ENCODE data around the gene TRIM73. TPM values are rescaled to one million over a fixed set of nuclear protein-coding genes. Genes with fewer than 3 reads are reported as not detected.
"Not testable (repeated sequence)": the region's sequence is repeated elsewhere in the genome, so short reads cannot be mapped to it uniquely, and the experiment has no call there.

The TRIM73 gene
- total RNA-seq (ENCODE audit: insufficient read depth, low replicate concordance) = 1.9 TPM

DNA sequence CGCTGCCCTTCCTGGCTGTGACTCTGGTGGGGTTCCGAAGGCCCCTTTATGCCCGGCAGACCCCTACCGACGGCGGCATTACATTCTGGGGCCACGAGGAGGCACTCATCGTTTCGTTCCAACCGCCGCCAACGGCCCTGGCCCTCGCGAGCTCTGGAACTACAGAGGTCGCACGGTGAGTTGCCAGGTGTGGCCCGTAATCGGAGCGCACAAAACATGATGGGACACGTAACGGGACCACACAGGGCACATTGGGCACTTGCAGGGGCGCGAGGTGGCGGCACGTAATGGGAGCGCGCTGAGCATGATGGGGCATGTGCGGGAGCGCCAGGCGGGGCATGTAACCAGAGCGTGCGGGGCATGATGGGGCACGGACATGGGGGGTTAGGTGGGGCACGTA is at the start of gene TRIM73:
Gene TRIM73, plus strand, starts transcription at position 301 of the 400 bp plus-strand sequence. CDS start 3,305 bp downstream, outside the sequence.
- not testable (repeated sequence) for DNase-seq (ENCODE audit: low spot score)

DNA sequence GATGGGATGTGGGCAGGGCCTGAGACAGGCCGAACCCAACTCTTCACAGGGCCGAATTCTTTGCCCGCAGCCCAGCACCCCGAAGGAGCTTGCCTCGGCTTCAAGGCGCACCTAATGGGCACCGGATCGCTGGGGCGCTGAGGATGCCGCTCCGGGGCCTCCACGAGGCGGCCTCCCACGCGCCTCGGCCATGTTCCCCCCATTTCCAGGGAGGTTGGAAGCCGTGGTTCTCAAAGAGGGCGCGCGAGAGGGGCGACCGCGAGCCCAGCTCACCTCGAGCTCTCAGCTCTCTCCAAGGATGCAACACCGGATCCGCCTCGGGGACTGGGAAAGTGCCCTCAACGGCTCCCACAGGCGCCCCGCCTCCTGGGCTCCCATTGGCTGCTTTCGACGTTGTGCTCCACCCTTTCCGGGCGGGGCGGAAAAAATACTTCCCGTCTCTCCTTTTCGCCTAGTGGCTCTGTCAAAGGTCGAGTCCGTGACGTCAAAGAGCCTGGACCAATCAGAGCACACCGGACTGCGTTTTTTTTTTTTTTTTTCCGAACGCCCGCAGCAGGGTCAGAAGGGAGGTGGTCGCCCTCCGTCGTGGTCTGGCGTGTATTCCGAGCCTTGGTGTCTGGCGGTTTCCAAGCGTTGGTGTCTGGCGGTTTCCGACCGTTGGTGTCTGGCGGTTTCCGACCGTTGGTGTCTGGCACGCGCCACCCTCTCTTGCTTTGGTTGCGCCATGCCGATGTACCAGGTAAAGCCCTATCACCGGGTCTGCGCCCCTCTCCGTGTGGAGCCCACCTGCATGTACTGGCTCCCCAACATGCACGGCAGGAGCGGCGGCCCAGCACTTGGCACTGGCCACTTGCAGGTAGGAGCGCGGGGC is 36.5 kb upstream of the TRIM73 start:
- not testable (repeated sequence) for DNase-seq (ENCODE audit: low spot score)

DNA sequence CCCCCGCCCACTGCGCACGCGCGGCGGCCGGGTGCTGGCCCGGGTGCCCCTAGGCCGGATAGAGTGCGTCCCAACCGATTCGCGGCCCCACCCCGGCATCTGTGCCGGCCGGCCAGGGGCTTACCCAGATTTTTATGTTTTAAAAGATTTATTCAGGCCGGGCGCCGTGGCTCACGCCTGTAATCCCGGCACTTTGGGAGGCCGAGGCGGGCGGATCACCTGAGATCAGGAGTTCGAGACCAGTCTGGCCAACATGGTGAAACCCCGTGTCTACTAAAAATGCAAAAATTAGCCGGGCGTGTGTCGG is 35.9 kb upstream of the TRIM73 start:
- not testable (repeated sequence) for DNase-seq (ENCODE audit: low spot score)

DNA sequence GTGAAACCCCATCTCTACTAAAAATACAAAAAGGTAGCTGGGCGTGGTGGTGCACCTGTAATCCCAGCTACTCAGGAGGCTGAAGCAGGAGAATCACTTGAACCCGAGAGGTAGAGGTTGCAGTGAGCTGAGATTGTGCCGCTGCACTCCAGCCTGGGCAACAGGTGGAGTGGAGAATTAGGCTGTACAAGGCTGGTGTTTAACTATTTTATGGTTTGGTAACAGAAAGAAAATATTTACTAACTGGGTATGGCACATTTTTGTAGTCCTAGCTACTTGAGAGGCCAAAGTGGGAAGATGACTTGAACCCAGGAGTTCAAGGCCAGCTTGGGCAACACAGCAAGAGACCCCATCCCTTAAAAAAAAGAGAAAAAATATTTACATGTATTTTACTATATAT is 31.4 kb upstream of the TRIM73 start:
- not testable (repeated sequence) for DNase-seq (ENCODE audit: low spot score)

DNA sequence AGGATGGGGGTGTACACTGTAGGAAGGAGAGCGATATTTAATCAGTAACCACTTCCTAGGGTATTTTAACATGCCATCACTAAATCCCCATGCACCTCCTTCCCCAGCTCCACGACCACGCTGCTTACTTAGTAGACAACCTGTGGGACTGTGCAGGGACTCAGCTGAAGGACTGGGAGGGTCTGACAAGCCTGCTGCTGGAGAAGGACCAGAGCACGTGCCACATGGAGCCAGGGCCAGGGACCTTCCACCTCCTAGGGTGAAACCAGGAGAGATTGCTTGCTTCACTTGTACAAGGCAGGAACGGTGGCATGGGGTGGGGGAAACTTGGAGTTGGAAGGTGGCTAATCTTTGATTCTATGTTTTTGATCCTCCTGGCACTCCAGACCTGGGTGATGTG is 28.8 kb upstream of the TRIM73 start:
- DNase-seq (ENCODE audit: low spot score) = not testable (repeated sequence)

DNA sequence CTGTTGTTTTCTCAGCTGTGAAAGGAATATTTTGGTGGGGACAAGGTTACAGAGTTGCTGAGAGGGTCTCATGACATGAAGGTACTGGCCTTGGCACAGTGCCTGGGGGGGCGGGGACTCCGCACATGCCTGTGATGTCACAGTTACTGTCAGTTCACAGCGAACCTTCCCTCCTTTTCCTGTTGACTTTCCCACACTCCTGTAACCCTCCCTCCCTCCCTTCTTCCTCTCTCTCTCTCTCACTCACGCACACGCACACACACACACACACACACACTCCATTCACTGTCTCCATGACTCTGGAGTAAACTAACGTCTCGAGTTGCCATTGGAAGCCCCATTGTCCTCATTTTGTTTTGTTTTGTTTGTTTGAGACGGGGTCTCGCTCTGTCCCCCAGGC is 28.1 kb upstream of the TRIM73 start:
- DNase-seq (ENCODE audit: low spot score) = not testable (repeated sequence)

DNA sequence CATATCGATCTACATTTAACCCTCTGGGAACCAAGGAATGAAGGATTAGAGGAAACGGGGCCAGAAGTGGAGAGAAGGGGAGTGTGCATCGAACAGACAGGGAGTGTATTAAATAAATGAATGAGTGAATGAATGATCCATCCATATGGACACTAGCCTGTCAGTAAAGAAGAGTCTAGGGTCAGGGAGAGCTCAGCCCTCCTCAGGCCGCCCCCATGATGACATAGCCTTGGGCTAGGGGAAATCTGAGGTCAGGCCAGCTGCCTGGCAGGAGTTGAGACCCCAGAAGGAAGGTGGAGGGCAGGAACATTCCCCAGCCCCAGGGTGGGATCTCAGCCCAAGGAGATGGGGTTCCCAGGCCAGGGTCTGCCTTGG is 21.3 kb upstream of the TRIM73 start:
- not testable (repeated sequence) for DNase-seq (ENCODE audit: low spot score)

DNA sequence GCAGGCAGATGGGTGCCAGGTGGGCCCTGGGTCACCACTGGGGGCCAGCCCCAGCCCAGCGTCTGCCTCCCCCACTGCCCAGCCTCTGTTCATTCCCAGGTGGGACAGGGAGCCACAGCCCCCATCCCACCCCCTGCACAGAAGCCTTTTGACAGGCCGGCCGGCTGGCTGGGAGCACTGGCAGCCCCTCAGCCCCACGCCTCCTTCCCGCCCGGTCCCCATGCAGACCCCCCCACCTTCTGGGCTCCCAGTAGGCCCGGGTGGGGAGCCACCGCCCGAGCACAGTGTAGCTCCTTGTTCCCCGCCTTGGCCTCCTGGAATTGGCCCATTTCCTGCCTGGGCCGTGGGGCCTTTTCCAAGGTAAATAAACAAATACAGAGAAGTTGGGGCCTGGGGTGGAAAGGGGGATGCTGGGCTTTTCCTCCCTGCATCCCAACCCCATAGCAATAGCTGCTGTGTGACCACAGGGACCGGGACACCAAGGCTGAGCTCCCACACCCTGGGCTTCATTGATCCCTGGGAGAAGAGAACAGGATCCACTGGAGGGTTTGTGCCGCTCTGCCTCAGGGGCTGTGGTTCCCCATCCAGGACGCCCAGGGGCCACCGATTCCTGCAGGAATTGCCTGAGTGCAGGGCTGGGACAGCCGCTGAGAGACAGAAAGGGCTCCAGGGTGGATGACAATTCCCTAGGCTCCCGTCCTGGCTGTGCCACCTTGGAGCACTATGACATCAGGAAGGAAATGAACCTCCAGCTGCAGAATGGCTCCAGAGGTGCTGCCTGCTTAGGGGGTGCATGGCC is 20.7 kb upstream of the TRIM73 start:
- DNase-seq (ENCODE audit: low spot score) = not testable (repeated sequence)

DNA sequence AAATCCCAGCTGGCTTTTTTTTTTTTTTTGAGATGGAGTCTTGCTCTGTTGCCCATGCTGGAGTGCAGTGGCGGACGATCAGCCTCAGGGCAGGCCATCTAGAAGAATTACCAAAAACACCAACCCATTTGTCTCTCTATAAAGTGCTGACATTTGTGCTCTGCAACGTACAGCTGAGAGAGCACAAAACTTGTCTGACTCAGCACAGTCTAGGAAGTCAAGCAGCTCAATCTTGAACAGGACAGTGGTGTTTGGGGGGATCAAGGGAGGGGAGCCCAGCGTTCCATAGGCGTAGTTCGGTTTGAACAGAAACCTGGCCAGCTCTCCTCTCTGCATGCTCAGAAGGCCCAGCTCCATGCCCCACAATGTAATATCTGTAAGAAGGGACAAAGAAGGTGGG is 2.2 kb upstream of the TRIM73 start:
- not testable (repeated sequence) for DNase-seq (ENCODE audit: low spot score)

DNA sequence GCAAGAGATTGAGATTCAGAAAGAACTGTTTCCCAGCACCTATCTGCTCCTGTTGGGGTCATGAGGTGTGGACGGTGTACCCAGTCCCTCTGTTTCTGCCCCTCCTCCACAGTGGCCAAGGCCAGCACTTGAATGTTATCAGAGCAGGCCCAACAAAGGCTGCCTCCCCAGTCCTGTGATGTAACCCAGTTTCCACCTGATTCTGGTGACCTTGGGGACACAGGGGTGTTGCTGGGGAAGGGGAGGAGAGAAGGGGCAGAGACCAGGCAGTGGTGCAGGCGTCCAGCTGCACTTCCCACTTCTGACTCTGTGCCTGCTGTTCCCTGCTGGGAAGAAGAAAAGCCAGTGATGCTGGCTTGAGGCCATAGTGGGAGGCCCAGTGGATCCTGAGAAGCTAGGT is 2.4 kb downstream of the TRIM73 start:
- not testable (repeated sequence) for DNase-seq (ENCODE audit: low spot score)

DNA sequence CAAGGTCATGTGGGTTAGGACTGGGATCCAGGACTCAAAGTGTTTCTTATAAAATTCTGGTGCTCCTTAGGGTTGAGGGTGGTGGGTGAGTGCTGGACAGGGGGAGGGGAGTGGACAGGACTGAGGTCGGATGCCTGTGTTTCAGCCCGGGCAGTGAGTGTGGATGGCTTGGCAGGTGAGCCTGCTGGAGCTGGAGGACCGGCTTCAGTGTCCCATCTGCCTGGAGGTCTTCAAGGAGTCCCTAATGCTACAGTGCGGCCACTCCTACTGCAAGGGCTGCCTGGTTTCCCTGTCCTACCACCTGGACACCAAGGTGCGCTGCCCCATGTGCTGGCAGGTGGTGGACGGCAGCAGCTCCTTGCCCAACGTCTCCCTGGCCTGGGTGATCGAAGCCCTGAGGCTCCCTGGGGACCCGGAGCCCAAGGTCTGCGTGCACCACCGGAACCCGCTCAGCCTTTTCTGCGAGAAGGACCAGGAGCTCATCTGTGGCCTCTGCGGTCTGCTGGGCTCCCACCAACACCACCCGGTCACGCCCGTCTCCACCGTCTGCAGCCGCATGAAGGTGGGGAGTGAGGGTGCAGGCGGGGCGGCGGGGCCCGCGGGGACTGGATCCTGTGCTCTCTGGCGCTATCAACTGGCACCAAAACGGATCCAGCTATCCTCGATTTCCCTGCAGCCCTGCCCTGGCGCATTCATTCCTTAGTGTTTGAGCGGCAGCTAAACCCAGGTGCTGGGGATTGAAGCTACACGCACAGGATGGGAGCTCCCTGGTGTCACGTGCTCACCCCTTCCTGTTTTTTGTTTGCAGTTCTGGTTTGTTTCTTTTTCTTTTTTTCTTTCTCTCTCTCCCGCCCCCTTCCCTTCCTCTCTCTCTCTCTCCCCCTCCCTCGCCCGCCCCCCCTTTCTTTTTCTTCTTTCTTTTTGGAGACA is 3.6 kb downstream of the TRIM73 start:
- not testable (repeated sequence) for DNase-seq (ENCODE audit: low spot score)

DNA sequence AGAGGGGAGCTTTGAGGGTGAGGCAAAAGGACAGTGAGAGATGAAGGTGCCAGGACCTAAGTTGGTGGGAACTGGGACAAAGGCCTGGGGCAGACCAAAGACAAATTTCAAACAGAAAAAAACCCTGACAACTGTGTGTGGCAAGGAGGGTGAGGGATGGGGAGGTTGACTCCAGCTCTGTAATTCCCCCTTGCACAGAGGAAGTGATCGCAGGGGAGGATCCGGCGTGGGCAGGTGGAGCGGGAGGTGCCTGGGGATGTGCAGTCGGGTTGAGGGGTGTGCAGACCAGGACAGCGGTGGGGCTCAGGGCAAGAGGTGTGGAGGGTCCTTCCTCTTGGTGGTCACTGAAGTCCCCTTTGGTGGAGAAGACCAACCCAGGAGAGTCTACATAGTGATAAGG is 5.1 kb downstream of the TRIM73 start:
- not testable (repeated sequence) for DNase-seq (ENCODE audit: low spot score)

DNA sequence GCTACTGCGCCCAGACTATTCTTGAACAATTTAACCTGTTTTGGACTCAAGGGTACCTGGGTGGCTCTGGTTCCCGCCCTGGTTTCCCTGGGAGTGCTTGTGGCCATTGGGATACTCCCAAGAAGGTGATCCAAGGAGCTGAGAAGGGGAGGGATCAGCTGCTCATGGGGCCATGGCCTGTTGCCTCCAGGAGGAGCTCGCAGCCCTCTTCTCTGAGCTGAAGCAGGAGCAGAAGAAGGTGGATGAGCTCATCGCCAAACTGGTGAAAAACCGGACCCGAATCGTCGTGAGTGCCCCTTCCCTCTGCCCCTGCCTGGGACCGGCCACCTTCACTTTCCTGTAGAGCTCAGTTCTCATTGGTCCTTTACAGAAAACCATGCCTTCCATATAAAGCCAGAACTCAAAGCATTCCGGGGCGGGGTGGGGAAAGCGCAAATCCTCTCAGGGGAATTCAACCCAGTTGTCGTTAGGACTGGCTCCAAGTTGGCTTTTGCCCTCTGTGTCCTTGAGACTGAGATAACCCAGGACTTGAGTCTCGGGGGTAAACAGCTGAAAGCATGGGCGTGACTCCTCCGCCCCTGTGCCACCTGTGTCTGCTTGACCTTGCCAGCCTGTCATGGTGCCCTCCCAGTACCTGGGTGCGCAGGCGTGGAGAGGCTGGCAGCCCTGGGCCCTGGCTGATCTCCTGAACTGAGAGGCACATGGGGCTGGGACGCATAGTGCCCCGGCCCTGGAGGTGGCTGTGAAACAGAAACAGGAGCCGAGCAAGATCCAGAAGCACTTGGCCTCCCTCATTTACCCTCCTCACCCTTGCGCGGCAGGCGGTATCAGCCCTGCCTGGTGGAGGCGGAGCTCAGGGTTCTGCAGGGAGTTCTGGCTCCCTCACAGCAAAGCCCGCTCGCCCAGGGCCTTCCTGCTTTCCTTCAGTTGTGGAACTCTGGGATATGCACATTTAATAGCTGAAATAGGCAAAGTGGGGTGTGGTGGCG is 8.3 kb downstream of the TRIM73 start:
- not testable (repeated sequence) for DNase-seq (ENCODE audit: low spot score)

DNA sequence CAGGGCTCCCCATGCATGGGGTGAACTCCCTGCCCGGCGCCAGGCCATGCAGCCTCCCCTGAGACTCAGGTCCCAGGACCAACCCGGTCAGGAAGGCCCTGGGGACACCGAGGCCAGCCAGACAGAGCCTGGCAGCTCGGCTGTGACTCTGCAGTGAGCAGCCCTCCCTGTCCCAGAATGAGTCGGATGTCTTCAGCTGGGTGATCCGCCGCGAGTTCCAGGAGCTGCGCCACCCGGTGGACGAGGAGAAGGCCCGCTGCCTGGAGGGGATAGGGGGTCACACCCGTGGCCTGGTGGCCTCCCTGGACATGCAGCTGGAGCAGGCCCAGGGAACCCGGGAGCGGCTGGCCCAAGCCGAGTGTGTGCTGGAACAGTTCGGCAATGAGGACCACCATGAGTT is 9.2 kb downstream of the TRIM73 start:
- DNase-seq (ENCODE audit: low spot score) = not testable (repeated sequence)

DNA sequence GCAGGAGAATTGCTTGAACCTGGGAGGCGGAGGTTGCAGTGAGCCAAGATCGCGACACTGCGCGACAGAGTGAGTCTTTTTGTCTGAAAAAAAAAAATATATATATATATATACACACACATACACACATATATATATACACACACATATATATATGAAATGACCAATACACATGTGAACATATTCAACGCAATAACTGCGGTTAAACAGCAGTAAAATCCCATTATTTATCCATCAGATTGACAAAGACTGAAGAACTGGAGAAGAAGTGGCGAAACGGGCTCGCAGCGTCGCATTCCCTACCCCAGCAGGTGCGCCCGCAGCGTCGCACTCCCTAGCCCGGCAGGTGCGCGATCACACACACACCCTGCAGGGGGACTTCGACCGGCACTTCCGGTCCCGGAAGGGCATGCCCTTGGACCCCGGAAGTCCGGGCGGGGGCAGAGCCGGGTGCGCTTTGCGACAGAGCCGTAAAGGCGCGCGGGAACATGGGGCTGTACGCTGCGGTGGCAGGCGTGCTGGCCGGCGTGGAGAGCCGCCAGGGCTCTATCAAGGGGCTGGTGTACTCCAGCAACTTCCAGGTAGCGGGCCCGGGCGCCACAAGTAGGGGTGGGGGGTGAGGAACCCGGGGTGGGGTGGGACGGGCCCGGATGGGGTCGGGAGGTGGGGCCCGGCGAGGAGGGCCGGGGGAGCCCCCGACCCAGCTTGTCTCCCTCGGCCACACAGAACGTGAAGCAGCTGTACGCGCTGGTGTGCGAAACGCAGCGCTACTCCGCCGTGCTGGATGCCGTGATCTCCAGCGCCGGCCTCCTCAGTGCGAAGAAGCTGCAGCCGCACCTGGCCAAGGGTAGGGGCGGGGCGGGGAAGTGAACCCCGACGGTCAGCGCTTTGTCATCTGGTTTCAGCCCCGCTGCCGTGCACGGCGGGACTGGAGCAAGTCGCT is 14.7 kb downstream of the TRIM73 start:
- not testable (repeated sequence) for DNase-seq (ENCODE audit: low spot score)

DNA sequence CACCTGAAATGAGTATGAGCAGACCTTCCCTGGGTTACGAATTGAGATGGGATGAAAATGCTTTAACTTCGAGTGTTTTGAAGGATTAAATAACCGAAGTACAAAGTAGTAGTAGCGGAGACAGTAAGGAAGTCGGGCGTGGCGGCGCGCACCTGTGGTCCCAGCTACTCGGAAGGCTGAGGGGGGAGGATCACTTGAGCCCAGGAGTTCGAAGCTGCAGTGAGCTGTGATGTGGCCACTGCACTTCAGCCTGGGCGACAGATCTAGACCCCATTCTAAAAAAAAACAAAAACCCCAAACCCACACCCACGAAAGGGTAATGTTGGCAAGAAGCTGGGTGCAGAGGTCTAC is 15.4 kb downstream of the TRIM73 start:
- not testable (repeated sequence) for DNase-seq (ENCODE audit: low spot score)

DNA sequence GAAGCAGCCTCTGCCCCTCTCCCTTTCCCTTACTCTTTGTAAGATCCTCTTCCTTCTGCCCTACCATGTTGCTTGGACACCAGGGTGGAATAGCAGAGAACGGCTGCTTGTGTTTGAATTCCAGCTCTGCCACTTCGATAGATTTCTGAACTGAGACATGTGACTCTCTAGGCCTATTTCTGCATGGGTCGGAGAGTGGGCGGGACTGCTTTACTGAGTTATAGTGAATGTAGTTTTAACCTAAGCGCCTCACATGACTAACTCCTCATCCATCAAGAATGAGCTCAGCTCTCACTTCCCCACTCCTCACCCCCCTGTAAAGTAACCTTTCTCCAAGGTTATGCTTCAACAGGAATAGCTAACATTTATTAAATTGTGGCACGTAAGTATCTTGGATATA is 18.8 kb downstream of the TRIM73 start:
- not testable (repeated sequence) for DNase-seq (ENCODE audit: low spot score)

DNA sequence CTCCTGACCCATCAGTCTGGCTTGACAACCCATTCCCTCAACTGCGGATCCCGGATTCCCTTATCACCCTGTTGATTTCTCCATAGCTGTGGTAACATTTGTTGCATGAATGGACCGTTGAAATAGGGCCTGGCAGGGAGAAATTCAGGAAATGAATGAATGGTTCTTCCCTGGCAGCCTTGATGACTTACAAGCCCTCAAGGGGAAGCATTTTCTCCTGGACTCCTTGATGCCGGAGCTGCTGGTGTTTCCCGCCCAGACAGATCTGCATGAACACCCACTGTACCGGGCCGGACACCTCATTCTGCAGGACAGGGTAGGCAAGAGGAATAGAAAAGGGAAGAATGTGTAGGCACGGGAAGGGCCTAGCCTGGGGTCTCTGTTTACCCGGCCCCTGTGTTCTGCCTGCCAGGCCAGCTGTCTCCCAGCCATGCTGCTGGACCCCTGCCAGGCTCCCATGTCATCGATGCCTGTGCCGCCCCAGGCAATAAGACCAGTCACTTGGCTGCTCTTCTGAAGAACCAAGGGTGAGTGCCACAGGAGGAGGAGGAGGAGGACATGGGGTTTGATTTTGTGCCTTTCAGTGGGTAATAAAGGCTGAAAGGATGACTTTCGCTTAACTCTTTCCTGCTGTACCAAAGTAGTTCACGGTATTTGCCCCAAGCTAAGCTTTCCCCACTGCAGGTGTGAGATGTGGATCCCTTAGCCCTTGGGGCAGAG is 19.4 kb downstream of the TRIM73 start:
- not testable (repeated sequence) for DNase-seq (ENCODE audit: low spot score)

DNA sequence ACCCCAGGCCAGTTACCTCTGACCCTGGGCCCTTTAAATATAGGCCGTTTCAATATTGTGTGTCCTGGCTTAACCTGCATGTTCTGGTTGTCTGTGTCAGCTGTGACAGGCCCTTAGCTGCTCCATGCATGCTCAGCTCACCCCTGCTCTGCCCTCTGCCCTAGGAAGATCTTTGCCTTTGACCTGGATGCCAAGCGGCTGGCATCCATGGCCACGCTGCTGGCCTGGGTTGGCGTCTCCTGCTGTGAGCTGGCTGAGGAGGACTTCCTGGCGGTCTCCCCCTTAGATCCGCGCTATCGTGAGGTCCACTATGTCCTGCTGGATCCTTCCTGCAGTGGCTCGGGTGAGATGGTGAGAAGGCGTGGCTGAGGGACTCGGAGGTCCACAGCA is 20.0 kb downstream of the TRIM73 start:
- DNase-seq (ENCODE audit: low spot score) = not testable (repeated sequence)
